GM21786 (cell line): ENCODE data around the gene TPP1.

Source experiments
- ATAC-seq: cut with Tn5 transposase; IDR thresholded peaks from one replicate; pipeline ENCODE4 v1.9.1; 2021; ENCODE audit not compliant: unreplicated experiment

TPP1 gene

GRCh38 chr11:6566704-6567370 is 52.4 kb downstream of the TPP1 start:
- ATAC-seq: no peak

- ATAC-seq: no peak
Measured at GRCh38 chr11:6565988-6566703, 53.1 kb downstream of the TPP1 start.

GRCh38 chr11:6565325-6565724 is 53.9 kb downstream of the TPP1 start:
- no peak for ATAC-seq

GRCh38 chr11:6563667-6564066 is 55.6 kb downstream of the TPP1 start:
- ATAC-seq: no peak

GRCh38 chr11:6563121-6563619 is 56.1 kb downstream of the TPP1 start:
- ATAC-seq: no peak
